ENCODE data around the gene CATSPERZ.
A peak's percentile ranks its signal among the peaks of the same experiment; 100 is the strongest.
"Not testable (repeated sequence)": the region's sequence is repeated elsewhere in the genome, so short reads cannot be mapped to it uniquely, and the experiment has no call there.

Gene CATSPERZ

DNA sequence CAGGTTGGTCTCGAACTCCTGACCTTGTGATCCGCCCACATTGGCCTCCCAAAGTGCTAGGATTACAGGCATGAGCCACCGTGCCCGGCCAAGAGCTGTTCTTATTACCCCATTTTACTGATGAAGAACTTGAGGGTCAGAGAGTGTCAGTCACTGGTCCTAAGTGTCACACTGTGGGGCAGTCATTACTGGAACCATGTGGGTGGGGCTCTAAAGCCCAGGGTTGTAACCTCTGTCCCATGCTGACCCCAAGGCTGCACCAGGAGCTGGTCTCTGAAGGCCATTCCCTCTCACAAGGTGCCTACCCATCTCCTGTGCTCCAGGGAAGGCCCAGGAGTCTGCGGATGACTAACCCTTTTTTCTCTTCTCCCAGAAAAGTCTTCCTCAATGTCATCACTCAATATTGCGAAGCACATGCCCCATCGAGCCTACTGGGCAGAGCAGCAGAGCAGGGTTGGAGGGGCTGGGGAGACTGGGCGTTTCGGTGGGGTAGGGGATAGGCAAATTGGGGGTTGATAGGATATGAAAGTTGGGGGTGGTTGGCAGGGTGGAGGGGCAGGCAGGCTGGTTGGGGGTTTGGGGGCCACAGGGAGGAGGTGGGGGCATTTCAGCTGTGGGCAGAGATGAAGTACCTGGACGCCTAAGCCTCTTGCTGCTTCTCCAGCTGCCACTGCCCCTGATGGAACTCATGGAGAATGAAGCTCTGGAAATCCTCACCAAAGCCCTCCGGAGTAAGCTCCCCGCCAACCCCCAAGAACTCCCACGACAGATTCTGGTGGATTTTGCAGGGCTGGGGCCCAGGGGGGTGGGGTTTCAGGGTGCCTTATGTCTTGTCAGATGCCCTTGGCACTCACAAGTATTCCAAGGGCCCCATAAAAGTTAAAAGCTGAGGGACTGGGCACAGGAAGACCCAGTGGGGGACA lies 3.2 kb downstream of the CATSPERZ start:
- DNase-seq (ENCODE audit: low spot score) = no peak

DNA sequence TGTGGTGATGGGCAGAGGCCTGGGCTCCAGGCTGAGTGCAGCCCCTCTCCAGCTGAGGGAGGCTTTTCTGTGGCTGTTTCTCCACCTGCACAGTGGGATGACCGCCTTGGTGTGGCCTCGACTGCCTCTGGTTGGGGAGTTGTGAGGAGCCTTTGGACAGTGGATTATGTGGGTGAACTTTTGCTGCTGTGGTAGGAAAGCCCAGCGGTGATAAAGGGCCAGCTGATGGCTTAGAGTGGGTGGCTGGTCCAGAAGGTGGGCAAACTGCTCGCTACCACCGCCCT lies 3.8 kb downstream of the CATSPERZ start:
- no peak for DNase-seq (ENCODE audit: low spot score)

DNA sequence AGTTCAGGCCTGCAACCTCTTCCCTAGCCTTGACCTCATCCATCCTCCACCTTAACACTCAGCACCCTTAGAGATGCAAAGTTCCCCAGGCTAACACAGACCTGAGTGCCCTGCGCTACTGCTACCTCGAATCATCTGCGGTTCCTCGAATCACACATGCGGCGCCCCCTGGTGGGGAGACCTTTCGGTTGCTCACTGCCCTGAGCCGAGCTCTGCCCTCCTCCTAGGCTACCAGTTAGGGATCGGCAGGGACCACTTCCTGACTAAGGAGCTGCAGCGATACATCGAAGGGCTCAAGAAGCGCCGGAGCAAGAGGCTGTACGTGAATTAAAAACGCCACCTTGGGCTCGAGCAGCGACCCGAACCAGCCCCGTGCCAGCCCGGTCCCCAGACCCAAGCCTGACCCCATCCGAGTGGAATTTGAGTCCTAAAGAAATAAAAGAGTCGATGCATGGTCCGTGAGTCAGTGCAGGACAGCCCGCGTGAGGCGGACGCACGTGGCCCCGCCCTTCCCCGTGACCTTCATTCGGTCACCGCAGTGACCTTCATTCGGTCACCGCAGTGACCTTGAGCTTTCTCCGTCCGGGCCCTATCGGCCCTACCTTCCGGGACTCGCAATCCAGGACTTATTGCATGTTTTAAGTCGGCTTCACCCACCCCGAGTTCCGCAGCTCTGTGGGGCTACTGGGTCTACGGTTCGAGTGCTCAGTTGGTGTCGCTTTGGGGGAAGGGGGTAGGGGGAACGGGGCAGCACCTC lies 4.3 kb downstream of the CATSPERZ start:
- peak; percentile 86 for DNase-seq (ENCODE audit: low spot score)

DNA sequence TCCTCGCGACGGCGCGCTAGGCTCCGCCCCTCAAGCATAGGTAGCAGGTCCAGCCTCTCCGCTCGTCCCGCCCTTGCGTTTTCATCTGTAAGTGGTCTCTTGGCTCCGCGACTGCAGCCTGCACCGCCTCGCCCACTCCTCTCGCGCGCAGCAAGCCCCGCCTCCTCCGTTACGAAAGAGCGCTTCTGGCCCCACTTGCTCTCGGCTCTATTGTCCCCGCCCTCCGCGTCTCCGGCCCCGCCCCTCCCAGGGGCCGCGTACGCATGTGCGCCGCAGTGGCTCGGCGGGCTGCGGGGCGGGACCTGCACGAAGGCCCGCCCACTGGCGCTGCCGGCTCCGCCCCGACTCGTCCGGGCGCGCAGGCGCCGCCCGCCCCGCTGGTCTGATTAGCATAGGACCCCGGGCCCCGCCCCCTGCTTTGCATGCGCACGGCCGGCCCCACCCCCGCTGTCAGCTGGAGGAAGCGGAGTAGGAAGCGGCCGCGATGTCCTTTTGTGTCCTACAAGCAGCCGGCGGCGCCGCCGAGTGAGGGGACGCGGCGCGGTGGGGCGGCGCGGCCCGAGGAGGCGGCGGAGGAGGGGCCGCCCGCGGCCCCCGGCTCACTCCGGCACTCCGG lies 5.0 kb downstream of the CATSPERZ start, which contains the start of gene ESRRA:
Gene ESRRA, plus strand, starts transcription at position 450 of the 616 bp plus-strand sequence. CDS start 1,656 bp downstream, outside the sequence.
- DNase-seq (ENCODE audit: low spot score) = peak; percentile 99

DNA sequence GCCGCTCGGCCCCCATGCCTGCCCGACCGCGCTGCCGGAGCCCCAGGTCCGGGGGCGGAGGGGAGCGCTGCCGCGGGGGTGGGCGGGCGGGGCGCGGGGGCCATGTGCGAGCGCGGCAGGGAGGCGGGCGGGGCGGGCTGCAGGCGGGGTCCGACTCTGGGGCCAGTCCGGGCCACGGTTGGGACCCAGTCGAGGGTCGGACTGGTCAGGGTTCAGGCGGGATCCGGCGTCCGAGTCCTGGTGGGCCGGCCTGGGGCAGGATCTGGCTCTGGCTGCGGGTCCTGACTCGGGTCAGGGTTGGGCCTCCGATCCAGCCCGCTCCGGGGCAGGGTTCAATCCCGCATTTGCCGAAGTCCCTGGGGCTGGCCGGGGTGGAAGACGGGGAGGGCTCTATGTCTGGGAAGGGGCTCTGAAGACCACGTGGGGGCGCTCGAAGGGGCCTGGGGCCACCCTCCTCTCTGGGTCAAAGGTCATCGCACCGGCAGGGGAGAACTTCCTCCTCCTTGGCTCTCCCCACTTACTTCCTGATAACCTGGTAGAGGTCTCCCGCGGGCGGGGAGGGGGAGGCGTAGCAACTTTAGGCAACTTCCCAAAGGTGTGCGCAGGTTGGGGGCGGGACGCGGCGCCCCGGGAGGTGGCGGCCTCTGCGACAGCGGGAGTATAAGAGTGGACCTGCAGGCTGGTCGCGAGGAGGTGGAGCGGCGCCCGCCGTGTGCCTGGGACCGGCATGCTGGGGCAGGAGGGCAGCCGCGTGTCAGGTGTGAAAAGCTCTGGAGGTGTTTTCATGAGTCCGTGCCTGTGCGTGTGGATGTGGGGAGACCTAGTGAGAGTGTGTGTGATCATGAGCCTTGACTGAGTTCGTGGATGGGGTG lies 5.8 kb downstream of the CATSPERZ start:
- peak; percentile 81 for DNase-seq (ENCODE audit: low spot score)

DNA sequence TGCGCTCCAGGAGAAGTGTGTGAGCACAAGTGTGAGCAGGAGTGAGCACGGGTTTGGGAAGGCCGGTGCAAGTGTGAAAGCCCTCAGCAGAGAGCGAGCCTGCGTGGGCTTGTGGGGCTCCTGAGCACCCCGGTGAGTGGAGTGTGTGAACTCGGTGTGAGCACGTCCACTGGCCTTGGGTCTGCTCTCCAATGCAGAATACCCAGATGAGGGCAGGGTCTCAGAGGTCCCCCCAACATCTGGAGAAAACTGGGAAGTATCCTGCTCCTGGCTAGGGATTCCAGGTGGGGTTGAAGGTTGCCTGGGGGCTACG lies 6.4 kb downstream of the CATSPERZ start:
- no peak for DNase-seq (ENCODE audit: low spot score)

DNA sequence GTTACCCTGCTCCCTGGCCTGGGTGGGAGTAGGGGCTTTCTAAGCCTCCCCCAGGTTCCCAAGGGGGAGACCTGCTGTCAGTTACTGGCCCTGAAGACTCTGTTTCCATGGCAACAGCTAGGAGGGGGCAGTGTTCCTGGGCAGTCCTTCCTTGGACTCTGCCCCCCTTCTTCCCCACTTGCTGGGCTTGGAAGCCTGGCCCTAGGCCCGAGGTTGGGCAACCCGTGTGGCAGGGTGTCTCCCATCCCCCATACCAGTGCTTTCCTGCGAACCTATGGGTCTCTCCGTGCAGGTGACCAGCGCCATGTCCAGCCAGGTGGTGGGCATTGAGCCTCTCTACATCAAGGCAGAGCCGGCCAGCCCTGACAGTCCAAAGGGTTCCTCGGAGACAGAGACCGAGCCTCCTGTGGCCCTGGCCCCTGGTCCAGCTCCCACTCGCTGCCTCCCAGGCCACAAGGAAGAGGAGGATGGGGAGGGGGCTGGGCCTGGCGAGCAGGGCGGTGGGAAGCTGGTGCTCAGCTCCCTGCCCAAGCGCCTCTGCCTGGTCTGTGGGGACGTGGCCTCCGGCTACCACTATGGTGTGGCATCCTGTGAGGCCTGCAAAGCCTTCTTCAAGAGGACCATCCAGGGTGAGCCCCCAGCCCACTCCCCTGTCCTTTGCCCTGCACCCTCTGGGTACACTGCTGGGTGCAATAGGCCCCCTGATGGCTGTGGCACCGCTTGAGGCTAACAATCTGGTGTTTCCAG lies 6.9 kb downstream of the CATSPERZ start:
- no peak for DNase-seq (ENCODE audit: low spot score)

DNA sequence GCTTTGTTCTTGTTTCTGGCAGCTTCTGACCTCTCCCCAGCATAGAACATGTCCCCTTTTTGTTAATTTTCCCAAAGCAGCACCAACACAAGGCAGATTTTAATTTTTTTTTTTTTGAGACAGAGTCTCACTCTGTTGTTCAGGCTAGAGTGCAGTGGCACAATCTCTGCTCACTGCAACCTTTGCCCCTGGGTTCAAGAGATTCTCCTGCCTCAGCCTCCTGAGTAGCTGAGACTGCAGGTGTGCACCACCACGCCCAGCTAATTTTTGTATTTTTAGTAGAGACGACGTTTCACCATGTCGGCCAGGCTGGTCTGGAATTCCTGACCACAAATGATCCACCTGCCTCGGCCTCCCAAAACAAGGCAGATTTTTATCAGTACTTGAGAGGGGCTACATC lies 7.6 kb downstream of the CATSPERZ start:
- DNase-seq (ENCODE audit: low spot score) = not testable (repeated sequence)

DNA sequence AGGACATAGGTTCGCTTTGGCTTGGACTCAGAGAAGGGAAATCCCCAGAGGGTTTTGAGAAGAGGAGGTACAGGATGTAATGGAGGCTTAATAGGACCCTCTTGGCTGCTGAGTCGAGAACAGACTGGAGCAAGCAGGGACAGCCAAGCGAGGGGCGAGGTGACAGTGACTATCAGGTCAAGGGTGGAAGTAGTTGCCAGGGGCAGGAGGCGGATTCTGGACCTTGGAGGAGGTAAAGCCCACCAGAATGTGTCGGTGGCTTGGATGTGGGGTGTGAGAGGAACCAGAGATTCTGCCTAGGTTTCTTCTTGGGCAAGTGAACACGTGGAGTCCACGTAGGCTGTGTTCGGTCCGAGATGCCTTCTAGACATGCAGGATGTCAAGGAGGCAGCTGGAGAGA lies 12.8 kb downstream of the CATSPERZ start:
- no peak for DNase-seq (ENCODE audit: low spot score)

DNA sequence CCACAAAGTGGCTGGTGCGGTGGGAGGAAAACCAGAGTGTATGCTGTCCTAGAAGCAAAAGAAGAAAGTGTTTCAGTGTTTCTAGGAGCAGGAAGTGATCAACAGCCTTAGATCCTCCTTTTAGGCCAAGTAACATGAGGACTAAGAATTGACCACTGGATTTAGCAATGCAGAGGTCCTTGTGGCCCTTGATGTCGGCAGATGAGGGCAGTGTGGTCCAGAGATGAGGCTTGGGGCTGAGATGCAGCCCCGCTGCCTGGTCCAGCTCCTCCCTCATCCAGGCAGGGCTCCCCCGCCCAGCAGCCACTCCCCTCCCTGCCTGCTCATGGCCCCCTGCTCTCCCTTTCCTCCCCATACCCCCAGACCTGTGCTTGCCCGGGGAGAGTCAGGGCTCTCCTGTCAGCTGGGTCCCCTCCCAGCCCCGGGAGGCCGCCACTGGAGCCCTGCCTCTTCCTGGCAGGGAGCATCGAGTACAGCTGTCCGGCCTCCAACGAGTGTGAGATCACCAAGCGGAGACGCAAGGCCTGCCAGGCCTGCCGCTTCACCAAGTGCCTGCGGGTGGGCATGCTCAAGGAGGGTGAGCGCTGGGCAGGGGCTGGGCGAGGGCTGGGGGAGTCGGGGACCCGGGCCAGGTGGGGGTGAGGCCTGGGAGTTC lies 13.5 kb downstream of the CATSPERZ start:
- no peak for DNase-seq (ENCODE audit: low spot score)

DNA sequence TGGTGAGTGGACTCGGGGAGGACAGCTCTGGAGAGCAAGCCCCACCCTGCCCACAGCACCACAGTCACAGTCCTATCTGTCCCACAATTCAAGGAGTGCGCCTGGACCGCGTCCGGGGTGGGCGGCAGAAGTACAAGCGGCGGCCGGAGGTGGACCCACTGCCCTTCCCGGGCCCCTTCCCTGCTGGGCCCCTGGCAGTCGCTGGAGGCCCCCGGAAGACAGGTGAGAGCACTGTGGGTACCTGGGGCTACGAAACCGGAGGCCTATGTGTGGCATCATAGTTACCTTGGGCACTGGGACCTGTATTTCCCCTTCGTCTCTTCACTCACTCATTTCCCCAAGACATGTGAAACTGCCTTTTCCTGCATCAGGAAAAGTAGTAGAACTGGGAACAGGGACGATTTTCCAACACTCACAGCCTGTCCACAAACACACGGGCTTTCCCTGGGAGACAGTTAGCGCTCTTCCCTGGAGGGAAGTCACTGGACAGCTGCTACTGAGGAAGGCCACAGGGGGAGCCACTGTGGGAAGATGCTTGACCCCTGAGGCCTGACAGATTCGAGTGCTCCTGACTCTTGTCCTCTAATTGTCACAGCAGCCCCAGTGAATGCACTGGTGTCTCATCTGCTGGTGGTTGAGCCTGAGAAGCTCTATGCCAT lies 14.1 kb downstream of the CATSPERZ start:
- DNase-seq (ENCODE audit: low spot score) = no peak

DNA sequence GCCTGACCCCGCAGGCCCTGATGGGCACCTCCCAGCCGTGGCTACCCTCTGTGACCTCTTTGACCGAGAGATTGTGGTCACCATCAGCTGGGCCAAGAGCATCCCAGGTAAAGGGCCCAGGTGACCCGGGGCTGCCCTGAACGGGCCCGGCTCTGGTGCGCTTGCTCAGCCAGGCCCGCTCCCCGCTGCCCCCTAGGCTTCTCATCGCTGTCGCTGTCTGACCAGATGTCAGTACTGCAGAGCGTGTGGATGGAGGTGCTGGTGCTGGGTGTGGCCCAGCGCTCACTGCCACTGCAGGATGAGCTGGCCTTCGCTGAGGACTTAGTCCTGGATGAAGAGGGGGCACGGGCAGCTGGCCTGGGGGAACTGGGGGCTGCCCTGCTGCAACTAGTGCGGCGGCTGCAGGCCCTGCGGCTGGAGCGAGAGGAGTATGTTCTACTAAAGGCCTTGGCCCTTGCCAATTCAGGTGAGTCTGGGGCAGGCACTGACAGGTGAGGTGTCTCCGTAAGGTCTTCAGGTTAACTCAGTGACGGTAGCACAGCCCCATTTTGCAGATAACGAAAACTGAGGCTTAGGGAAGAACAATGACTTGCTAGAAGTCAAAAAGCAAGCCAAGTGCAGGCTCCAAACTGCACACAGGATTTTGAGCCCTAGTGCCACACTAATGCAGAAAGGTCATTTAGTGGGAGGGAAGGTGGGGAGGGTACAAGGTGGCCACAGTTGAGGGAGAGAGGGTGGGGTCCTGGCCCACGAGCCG lies 14.8 kb downstream of the CATSPERZ start:
- no peak for DNase-seq (ENCODE audit: low spot score)

DNA sequence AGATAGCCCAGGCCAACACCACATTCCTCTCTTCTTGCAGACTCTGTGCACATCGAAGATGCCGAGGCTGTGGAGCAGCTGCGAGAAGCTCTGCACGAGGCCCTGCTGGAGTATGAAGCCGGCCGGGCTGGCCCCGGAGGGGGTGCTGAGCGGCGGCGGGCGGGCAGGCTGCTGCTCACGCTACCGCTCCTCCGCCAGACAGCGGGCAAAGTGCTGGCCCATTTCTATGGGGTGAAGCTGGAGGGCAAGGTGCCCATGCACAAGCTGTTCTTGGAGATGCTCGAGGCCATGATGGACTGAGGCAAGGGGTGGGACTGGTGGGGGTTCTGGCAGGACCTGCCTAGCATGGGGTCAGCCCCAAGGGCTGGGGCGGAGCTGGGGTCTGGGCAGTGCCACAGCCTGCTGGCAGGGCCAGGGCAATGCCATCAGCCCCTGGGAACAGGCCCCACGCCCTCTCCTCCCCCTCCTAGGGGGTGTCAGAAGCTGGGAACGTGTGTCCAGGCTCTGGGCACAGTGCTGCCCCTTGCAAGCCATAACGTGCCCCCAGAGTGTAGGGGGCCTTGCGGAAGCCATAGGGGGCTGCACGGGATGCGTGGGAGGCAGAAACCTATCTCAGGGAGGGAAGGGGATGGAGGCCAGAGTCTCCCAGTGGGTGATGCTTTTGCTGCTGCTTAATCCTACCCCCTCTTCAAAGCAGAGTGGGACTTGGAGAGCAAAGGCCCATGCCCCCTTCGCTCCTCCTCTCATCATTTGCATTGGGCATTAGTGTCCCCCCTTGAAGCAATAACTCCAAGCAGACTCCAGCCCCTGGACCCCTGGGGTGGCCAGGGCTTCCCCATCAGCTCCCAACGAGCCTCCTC lies 15.7 kb downstream of the CATSPERZ start:
- DNase-seq (ENCODE audit: low spot score) = not testable (repeated sequence)

DNA sequence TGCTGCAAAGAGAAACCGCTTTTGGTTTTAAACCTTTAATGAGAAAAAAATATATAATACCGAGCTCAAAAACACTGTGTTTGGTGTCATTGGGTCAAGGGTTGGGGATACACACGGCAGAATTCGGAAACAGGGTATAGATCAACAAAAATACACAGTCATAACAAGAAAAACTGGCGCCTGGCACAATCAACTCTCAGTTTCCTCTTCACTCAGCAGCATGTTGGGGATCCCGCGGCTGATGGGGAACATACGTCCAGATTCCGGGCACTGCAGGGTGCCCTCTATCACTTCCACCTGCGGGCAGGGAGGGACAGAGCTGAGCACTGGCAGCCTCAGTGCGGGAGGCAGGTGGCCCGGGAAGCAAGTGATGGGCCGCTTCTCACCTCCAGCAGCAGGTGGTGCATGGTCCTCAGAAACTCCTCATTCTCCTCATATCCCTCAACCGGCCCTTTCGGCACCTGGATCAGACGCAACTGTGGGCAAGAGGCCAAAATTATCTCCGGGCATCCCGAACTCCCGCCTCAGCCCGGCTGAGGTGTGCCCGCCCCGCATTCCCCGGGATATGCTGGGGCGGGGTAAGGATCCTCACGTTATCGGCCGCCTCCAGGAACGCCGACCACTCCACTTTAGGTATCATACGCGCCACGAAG lies 16.6 kb downstream of the CATSPERZ start:
- DNase-seq (ENCODE audit: low spot score) = peak; percentile 73

DNA sequence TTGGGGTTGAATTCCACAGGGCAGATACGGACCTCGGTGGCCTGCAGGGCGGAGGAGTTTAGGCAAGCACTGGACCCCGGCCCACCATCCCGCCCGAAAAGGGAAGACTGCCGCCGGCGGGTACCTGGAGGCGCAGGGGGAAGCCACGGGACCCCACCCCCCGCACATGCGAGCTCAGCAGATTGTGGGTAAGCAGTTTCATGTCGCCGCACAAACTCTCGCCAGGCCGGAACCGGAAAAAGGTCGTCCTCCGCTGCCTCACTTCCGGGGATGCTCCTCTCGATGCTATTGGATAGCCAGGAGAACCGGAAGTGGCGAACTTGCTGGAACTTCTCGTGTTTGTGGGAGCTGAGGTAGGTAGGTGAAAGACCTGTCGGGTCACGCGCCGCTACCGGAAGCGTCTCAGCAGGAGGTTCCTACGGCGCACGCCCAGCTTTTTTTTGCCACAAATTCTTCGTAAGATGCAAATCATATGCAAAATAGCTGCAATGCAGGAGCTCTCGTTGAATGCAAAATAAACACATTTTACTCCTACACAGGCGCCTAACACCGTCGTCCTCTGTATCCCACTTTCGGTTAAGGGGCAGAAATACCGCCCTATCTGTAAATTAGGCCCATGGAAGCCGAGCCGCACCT lies 17.3 kb downstream of the CATSPERZ start, which contains the start of gene TRMT112:
Gene TRMT112, minus strand, starts transcription at position 235 of the 636 bp plus-strand sequence. Its CDS starts 33 bp downstream, at position 202.
- peak; percentile 98 for DNase-seq (ENCODE audit: low spot score)

DNA sequence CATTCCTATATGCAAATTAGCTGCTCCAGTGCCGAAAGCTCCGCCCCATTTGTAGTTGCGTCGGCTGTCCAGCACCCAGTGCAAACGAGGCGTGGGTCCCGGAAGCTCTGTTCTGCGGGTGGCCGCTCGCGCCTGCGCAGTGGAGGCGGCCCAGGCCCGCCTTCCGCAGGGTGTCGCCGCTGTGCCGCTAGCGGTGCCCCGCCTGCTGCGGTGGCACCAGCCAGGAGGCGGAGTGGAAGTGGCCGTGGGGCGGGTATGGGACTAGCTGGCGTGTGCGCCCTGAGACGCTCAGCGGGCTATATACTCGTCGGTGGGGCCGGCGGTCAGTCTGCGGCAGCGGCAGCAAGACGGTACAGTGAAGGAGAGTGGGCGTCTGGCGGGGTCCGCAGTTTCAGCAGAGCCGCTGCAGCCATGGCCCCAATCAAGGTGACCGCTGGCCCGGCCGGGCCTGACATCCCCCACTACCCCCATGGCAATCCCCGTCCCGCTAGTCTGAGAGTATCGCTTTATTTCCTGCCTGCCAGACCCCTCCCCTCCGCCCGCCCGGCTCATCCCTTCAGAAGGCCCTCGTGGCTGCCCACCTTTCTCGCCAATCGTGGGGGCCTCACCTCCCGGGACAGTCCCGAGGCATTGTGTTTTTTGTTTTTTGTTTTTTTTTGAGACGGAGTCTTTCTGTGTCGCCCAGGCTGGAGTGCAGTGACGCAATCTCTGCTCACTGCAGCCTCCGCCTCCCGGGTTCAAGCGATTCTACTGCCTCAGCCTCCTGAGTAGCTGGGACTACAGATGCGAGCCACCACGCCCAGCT lies 18.0 kb downstream of the CATSPERZ start, which contains the start of gene PRDX5:
Gene PRDX5, plus strand, starts transcription at position 161 of the 805 bp plus-strand sequence. Its CDS starts 95 bp downstream, at position 256.
- peak; percentile 98 for DNase-seq (ENCODE audit: low spot score)

Data from LoVo (cell line).